IMR-90 (cell line): ENCODE data around the gene GNG7. TPM values are rescaled to one million over a fixed set of nuclear protein-coding genes. Genes with fewer than 3 reads are reported as not detected.

Experiments used
- ATAC-seq: fragments of 200-7000 bp; cut with Tn5 transposase; 2 replicates; pipeline ENCODE4 v1.9.1; 2020; ENCODE audit warnings: low read depth, mild to moderate bottlenecking, moderate library complexity
- BruUV-seq: library from RNA; stranded (reverse); fragments of 400-500 nt; replicated peaks from 2 replicates; lab custom pipeline; 2021; lab: Mats Ljungman, UMichigan
- CTCF ChIA-PET: fragments of 300-600 bp; formaldehyde crosslinking; extraction: SDS; loops from one replicate; lab custom pipeline; 2021; ENCODE audit warnings: antibody characterized with exemption; lab: Yijun Ruan, JAX
- POLR2A ChIA-PET: fragments of 300-600 bp; sonication (Branson Sonifier 250); formaldehyde crosslinking; loops from one replicate; lab custom pipeline; 2022; ENCODE audit warnings: antibody characterized with exemption; ENCODE audit not compliant: unreplicated experiment; lab: Charles Lee
- DNase-seq: peaks from one replicate; pipeline ENCODE4 v3.0.0; 2013
- H2AFZ ChIP-seq: replicated peaks from 2 replicates; pipeline ENCODE3; 2013; ENCODE audit warnings: low read length, mild to moderate bottlenecking; ENCODE audit not compliant: poor library complexity
- H2AK5ac ChIP-seq: 2 replicates; pipeline ENCODE4 v1.6.1; 2013; ENCODE audit warnings: low read depth, low read length, inconsistent platforms
- H2AK9ac ChIP-seq: replicated peaks from 2 replicates; pipeline ENCODE3; 2013; ENCODE audit warnings: mild to moderate bottlenecking, low read depth, low read length, moderate library complexity; ENCODE audit not compliant: poor library complexity
- H2BK120ac ChIP-seq: 2 replicates; pipeline ENCODE4 v1.6.1; 2013; ENCODE audit warnings: low read depth, low read length, inconsistent platforms
- H2BK15ac ChIP-seq: 3 replicates; pipeline ENCODE4 v1.6.1; 2013; ENCODE audit warnings: low read depth, low read length, inconsistent platforms
- H2BK20ac ChIP-seq: 2 replicates; pipeline ENCODE4 v1.6.1; 2013; ENCODE audit warnings: low read depth, mild to moderate bottlenecking, inconsistent platforms, low read length, moderate library complexity
- H2BK5ac ChIP-seq: 2 replicates; pipeline ENCODE4 v1.6.1; 2013; ENCODE audit warnings: mild to moderate bottlenecking, low read depth, low read length, inconsistent platforms; ENCODE audit not compliant: poor library complexity, severe bottlenecking
- H3K14ac ChIP-seq: replicated peaks from 2 replicates; pipeline ENCODE4 v1.6.1; 2013; ENCODE audit warnings: low read depth, low read length, inconsistent platforms
- H3K18ac ChIP-seq: 2 replicates; pipeline ENCODE4 v1.6.1; 2013; ENCODE audit warnings: low read depth, low read length, control low read depth
- H3K23ac ChIP-seq: 2 replicates; pipeline ENCODE4 v1.6.1; 2013; ENCODE audit warnings: low read depth, low read length, inconsistent platforms
- H3K27ac ChIP-seq: 2 replicates; pipeline ENCODE4 v1.5.1; 2013; ENCODE audit warnings: mild to moderate bottlenecking, control low read depth, low read length; ENCODE audit not compliant: insufficient read depth
- H3K27me3 ChIP-seq: 2 replicates; pipeline ENCODE4 v1.6.1; 2013; ENCODE audit warnings: low read length; ENCODE audit not compliant: control insufficient read depth, insufficient read depth
- H3K36me3 ChIP-seq: 2 replicates; pipeline ENCODE4 v1.6.1; 2013; ENCODE audit warnings: low read length, mixed read lengths; ENCODE audit not compliant: control insufficient read depth, insufficient read depth
- H3K4ac ChIP-seq: 2 replicates; pipeline ENCODE4 v1.6.1; 2013; ENCODE audit warnings: low read depth, low read length, inconsistent platforms
- H3K4me1 ChIP-seq: 2 replicates; pipeline ENCODE4 v1.6.1; 2013; ENCODE audit warnings: low read length, mixed read lengths; ENCODE audit not compliant: control insufficient read depth, insufficient read depth
- H3K4me2 ChIP-seq: 2 replicates; pipeline ENCODE4 v1.6.1; 2013; ENCODE audit warnings: low read depth, mild to moderate bottlenecking, control low read depth, low read length, moderate library complexity
- H3K4me3 ChIP-seq: 2 replicates; pipeline ENCODE4 v1.5.1; 2013; ENCODE audit warnings: low read depth, mild to moderate bottlenecking, control low read depth, low read length, moderate library complexity; ENCODE audit not compliant: insufficient read depth
- H3K56ac ChIP-seq: 2 replicates; pipeline ENCODE4 v1.6.1; 2013; ENCODE audit warnings: low read length, inconsistent platforms; ENCODE audit not compliant: insufficient read depth; ENCODE audit errors: extremely low read depth
- H3K79me1 ChIP-seq, 2 experiments: 2 replicates each; pipeline ENCODE4 v1.6.1; 2013; ENCODE audit warnings: low read length in 2 of 2, inconsistent platforms in 1 of 2, low read depth in 1 of 2
- H3K9ac ChIP-seq: 2 replicates; pipeline ENCODE4 v1.6.1; 2013; ENCODE audit warnings: low read depth, low read length, control low read depth
- H3K9me1 ChIP-seq: 2 replicates; pipeline ENCODE4 v1.6.1; 2013; ENCODE audit warnings: low read length, inconsistent platforms; ENCODE audit not compliant: insufficient read depth
- H3K9me3 ChIP-seq: 2 replicates; pipeline ENCODE4 v1.6.1; 2013; ENCODE audit warnings: low read length; ENCODE audit not compliant: control insufficient read depth, insufficient read depth
- H4K20me1 ChIP-seq: 2 replicates; pipeline ENCODE4 v1.6.1; 2013; ENCODE audit warnings: low read length, inconsistent platforms; ENCODE audit not compliant: insufficient read depth
- H4K5ac ChIP-seq: 2 replicates; pipeline ENCODE4 v1.6.1; 2013; ENCODE audit warnings: mild to moderate bottlenecking, low read depth, low read length, control low read depth
- H4K8ac ChIP-seq, 2 experiments: 2 replicates each; pipeline ENCODE4 v1.6.1; 2013; ENCODE audit warnings: low read depth in 2 of 2, low read length in 2 of 2, control low read depth in 1 of 2, inconsistent platforms in 1 of 2
- H4K91ac ChIP-seq: 2 replicates; pipeline ENCODE4 v1.6.1; 2013; ENCODE audit warnings: low read depth, low read length, inconsistent platforms; ENCODE audit not compliant: insufficient read depth
- BHLHE40 ChIP-seq: fragments of 150-350 bp; IDR thresholded peaks from 2 replicates; pipeline ENCODE4 v1.6.1; 2016; ENCODE audit warnings: mild to moderate bottlenecking, low read depth, low read length
- CEBPB ChIP-seq: IDR thresholded peaks from 2 replicates; pipeline ENCODE4 v1.6.1; 2012; ENCODE audit warnings: low read depth, low read length, improper control_type of control experiment
- CTCF ChIP-seq: conservative IDR thresholded peaks from 2 replicates; pipeline ENCODE4 v1.5.1; 2012; ENCODE audit warnings: mild to moderate bottlenecking, low read depth, low read length, improper control_type of control experiment
- MAFK ChIP-seq: IDR thresholded peaks from 2 replicates; pipeline ENCODE4 v1.6.1; 2012; ENCODE audit warnings: low read depth, low read length, improper control_type of control experiment
- NFE2L2 ChIP-seq: fragments of 150-350 bp; IDR thresholded peaks from 2 replicates; pipeline ENCODE4 v1.6.1; 2016; ENCODE audit warnings: low read depth, mild to moderate bottlenecking, low read length
- SMC3 ChIP-seq: fragments of 150-350 bp; IDR thresholded peaks from 2 replicates; pipeline ENCODE4 v1.6.1; 2016; ENCODE audit warnings: low read depth, mild to moderate bottlenecking, antibody characterized with exemption, low read length, moderate library complexity
- WGBS, 2 experiments: methylation state at CpG; one replicate each; pipeline versions ENCODE4 v1.1.5 to v1.1.7; 2013; ENCODE audit warnings: missing lambda C conversion rate in 2 of 2; ENCODE audit not compliant: insufficient read length in 1 of 2; ENCODE audit errors: extremely low coverage in 2 of 2; 5-methylcytosine and 5-hydroxymethylcytosine counted together
- dilution Hi-C: fragments of 300-500 bp; cut with HindIII; formaldehyde crosslinking; loops from one replicate; pipeline ENCODE4 v1.14.3; 2018; ENCODE audit warnings: low sequenced_read_pairs; ENCODE audit not compliant: unreplicated experiment
- in situ Hi-C: fragments of 300-500 bp; cut with MboI; formaldehyde crosslinking; loops from 3 replicates; pipeline ENCODE4 v1.14.3; 2019; ENCODE audit warnings: low sequenced_read_pairs, inconsistent platforms, mixed read lengths
- intact Hi-C: fragments of 100-400 bp; cut with micrococcal nuclease; formaldehyde crosslinking; loops from 2 replicates; pipeline ENCODE4 v1.10.0; 2022
- polyA plus RNA-seq, 3 experiments: library from polyadenylated mRNA; depleted of rRNA; stranded (reverse); fragments of >200 nt; gene quantifications; 2 replicates each; pipeline ENCODE4 v1.2.3, GENCODE V29; 2012; ENCODE audit warnings: low replicate concordance in 1 of 3
- total RNA-seq: library from RNA; depleted of rRNA; stranded (reverse); fragments of >200 nt; gene quantifications from 2 replicates; pipeline ENCODE4 v1.2.3, GENCODE V29; 2012

GNG7 gene
- total and polyA plus RNA-seq, 2 of the 4 experiments (the other 2 are of a cell fraction) = under 0.01 to 0.21 TPM

- no peak for TF ChIP-seq NFE2L2
Measured at GRCh38 chr19:2550431-2551171, 151.9 kb downstream of the GNG7 start (continued).

- Histone ChIP-seq H3K9me1 (peaks cover 11% of the 10 kb centered on the region), H3K14ac (peak overlapping the region; percentile 70), H3K4me2 (no peak overlapping the region), H2BK120ac (peak overlapping the region; percentile 86), H3K9ac (peak overlapping the region; percentile 28), H4K8ac (peak overlapping the region in 1 of 2 experiments; percentile 42; a peak in 3 of 4 replicates), H4K20me1 (no peaks in the 10 kb centered on the region), H3K56ac (no peak overlapping the region), H3K4ac (peak overlapping the region; percentile 75), H2BK20ac (peak overlapping the region; percentile 67), H3K9me3 (no peaks in the 10 kb centered on the region), H3K4me3 (no peak overlapping the region), H3K36me3 (no peaks in the 10 kb centered on the region), H2AK9ac (peak overlapping the region; percentile 53), H3K27ac (peak overlapping the region; percentile 84), H3K79me1 (peaks cover 0 to 23% of the 10 kb centered on the region in 2 experiments; a peak in 2 of 4 replicates), H3K23ac (peak overlapping the region; percentile 39; the same call in 1 of the 2 replicates), H3K4me1 (peaks cover 9% of the 10 kb centered on the region), H2AK5ac (peak overlapping the region; percentile 75), H2BK5ac (peak overlapping the region; percentile 67), H4K5ac (peak overlapping the region; percentile 55), H3K27me3 (no peaks in the 10 kb centered on the region), H2BK15ac (peak overlapping the region; percentile 16; the same call in 1 of the 3 replicates), H4K91ac (peak overlapping the region; percentile 49; the same call in 1 of the 2 replicates), H2AFZ (peak overlapping the region; percentile 83), H3K18ac (peak overlapping the region; percentile 38; the same call in 1 of the 2 replicates)
- DNase-seq (peak; percentile 88), ATAC-seq (peak; percentile 75)
- dilution Hi-C loops = no loop called here
- WGBS, 2 experiments = 40% methylated on average over 4 of the region's 11 CpGs; no CpG with 5 or more reads in 1 of the 2 experiments
- in situ Hi-C loops = no loop called here
- intact Hi-C loops = loop anchor here (10.0 kb wide), 1 partner anchor 985 kb away; the partner anchor contains the start of gene MEX3D
- BruUV-seq = no TSS peak
- ChIA-PET POLR2A (no interaction called here), CTCF (no interaction called here)
- TF ChIP-seq MAFK = peak; percentile 20; the same call in 1 of the 2 replicates
- 0 out of 2 replicates have a peak, but pooled peaks have one; percentile 2 for TF ChIP-seq CEBPB
- peak; percentile 79; the same call in 1 of the 2 replicates for TF ChIP-seq BHLHE40
- peak; percentile 20; the same call in 1 of the 2 replicates for TF ChIP-seq SMC3
- no peak for TF ChIP-seq CTCF
Measured at GRCh38 chr19:2549701-2550191, 152.7 kb downstream of the GNG7 start.
